Bone marrow (tissue), 2 donors: ENCODE measurements around the gene N4BP2L1.
"Not testable (repeated sequence)": the region's sequence is repeated elsewhere in the genome, so short reads cannot be mapped to it uniquely, and the experiment has no call there.

ENCODE experiments used
- DNase-seq, 2 donors: peaks; one replicate each; lab custom pipeline; 2025; lab: John Stamatoyannopoulos, UW

The N4BP2L1 gene

GRCh38 chr13:32390484-32390883, 37.4 kb downstream of the N4BP2L1 start:
- no peak for DNase-seq

GRCh38 chr13:32390048-32390447, 37.9 kb downstream of the N4BP2L1 start:
- peak in 1 of 2 donors; percentile 69 for DNase-seq

GRCh38 chr13:32385410-32385809, 42.5 kb downstream of the N4BP2L1 start:
- no peak for DNase-seq

DNA sequence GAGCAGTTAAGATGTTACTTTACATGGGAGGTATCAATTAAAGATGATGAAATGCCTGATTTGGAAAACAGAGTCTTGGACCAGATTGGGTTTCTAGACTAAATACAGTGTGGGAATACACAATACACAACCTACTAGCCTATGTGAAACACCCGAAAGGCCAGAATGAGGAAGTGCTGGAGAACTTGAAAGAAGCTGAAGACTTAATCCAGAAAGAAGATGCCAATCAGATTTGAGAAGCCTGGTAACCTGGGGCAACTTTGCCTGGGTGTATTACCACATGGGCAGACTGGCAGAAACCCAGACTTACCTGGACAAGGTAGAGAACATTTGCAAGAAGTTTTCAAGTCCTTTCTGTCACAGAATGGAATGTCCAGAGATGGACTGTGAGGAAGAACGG, 43.2 kb downstream of the N4BP2L1 start:
- no peak for DNase-seq

DNA sequence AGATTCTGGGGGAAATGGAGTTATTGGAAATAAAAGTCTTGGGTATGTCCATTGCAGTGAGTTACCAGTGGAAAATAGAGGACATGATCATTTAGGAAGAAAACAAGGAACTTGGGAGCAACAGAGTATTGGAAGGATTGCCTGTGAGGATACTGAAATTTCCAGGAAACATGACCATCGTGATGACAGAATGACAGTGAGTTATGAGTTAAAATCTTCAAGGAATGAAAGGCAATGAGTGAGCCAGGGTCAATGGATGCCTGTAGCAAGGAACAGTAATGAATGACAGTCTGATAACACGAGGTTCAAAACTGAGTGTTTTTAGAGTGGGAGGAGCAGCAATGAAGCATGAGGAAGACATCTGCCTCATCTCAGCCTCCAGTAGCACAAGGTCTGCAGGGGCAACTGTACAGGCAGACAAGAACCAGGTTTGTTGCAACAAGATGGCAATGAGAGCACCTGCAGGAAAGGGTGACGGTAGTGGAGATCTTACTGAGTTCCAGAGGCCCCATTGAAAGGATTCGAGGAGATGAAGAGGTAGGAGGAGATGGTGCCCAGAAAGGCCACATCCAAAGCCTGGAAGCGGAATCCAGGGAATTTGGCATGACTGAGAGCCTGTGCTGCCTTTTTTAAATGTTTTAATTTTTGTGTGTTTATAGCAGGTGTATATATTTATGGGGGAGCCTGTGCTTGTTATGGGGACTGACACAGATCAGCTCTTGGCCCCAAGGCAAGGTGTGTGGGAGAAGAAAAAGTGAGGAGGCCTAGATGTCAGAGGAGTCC, 43.9 kb downstream of the N4BP2L1 start:
- DNase-seq = no peak

GRCh38 chr13:32381539-32381938, 46.4 kb downstream of the N4BP2L1 start:
- DNase-seq = peak in 1 of 2 donors; percentile 41

DNA sequence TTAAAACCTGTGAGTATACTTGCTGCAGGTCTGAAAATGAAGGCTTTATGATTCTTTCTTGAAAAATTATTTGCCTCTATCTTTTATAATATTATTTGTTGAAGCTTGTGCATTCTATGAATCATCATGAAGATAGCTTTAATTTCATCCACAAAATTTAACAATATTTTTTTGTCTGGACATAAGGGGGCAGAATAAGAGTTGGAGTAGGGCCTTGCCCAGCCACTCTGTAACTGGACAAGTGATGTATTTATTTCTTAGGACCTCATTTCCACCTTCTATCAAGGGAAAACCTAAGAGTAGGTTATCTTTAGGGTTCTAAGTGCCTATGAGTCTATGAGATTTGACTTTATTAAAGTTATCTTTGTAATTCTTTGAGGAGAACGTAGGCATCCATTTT, 49.9 kb downstream of the N4BP2L1 start:
- no peak for DNase-seq

DNA sequence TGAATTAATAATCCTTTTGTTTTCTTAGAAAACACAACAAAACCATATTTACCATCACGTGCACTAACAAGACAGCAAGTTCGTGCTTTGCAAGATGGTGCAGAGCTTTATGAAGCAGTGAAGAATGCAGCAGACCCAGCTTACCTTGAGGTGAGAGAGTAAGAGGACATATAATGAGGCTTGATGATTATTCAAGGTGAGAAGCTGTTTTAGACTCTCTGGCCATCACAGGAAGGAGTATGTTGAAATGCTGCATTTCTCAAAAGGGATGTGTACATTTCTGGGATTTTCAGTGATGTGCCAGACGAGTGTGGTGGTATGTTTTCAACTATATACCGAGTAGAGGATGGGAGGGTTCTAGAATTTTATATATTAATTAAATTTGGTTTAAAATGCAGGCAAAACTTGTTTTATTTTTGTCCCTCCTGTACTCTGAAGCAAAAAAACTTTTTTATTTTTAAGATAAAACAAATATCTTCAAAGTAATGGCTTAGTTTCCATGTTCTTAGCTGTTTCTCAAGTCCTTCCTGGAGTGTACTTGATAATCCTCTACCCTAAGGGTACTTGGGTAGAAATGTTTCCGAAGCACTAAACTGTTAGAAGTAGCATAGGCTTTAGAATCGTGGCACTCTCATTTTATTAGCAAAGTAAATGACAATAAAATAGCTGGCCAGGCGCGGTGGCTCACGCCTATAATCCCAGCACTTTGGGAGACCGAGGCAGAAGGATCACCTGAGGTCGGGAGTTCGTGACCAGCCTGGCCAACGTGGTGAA, 51.1 kb downstream of the N4BP2L1 start:
- DNase-seq = no peak

- no peak for DNase-seq
Measured at GRCh38 chr13:32370805-32371204, 57.1 kb downstream of the N4BP2L1 start.

DNA sequence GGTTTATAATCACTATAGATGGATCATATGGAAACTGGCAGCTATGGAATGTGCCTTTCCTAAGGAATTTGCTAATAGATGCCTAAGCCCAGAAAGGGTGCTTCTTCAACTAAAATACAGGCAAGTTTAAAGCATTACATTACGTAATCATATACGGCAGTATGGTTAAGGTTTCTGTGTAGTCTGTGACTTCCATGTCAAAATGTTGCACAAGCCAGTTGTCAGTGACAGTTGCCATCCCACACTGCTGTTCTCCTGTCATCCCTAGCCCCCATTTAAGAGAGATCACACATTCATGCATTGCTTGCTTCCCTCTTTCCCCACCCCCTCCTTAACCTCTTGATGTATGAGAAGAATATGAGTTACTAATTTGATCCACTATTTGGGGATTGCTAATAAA, 65.4 kb downstream of the N4BP2L1 start:
- no peak for DNase-seq

DNA sequence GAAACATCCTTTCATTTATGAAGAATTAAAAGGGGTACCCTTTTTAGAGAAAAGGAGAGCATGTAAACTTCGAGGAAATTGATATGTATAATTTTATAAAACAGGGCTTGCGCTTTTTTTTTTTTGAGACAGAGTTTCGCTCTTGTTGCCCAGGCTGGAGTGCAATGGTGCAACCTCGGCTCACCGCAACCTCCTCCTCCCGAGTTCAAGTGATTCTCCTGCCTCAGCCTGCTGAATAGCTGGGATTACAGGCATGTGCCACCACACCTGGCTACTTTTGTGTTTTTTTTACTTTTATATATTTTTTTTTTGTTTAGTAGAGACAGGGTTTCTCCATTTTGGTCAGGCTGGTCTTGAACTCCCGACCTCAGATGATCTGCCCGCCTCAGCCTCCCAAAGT, 72.0 kb downstream of the N4BP2L1 start:
- not testable (repeated sequence) for DNase-seq

DNA sequence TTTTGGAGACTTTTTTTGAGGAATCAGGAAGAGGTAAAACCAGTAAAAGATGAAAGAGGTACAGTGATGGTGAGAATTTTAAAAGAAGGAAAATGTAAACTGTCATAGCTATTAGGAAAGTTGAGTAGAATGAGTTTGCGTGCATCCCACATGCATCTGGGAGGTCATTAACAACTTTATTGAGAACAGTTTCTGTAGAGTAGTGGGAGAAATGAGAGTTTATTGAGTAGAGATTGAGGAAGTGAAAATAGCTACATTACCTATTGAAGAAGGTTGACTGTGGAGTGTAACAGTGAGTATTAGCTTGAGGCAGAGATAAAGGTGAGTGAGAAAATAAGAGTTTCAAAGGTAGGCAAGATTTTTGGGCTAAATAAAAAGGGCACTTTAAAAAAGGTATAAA, 73.9 kb downstream of the N4BP2L1 start:
- no peak for DNase-seq

GRCh38 chr13:32350839-32351441, 77.0 kb downstream of the N4BP2L1 start:
- DNase-seq = not testable (repeated sequence)
